Esophagus (tissue), 2 donors: ENCODE measurements around the gene GPX3. TPM values are rescaled to one million over a fixed set of nuclear protein-coding genes. Genes with fewer than 3 reads are reported as not detected.

Experiments used
- H3K27ac ChIP-seq, 2 donors: one replicate each; pipeline ENCODE4 v1.5.1; 2013; ENCODE audit warnings: low read depth in 2 of 2, mild to moderate bottlenecking in 2 of 2, inconsistent platforms in 1 of 2, low read length in 1 of 2, moderate library complexity in 1 of 2
- H3K27me3 ChIP-seq, 2 donors: one replicate each; pipeline ENCODE4 v1.6.1; 2013; ENCODE audit warnings: low read length in 2 of 2, control low read depth in 1 of 2, mild to moderate bottlenecking in 1 of 2; ENCODE audit not compliant: insufficient read depth in 2 of 2, control insufficient read depth in 1 of 2
- H3K36me3 ChIP-seq, 2 donors: one replicate each; pipeline ENCODE4 v1.6.1; 2013; ENCODE audit warnings: low read length in 1 of 2; ENCODE audit not compliant: control insufficient read depth in 2 of 2, insufficient read depth in 2 of 2
- H3K4me1 ChIP-seq, 2 donors: one replicate each; pipeline ENCODE4 v1.6.1; 2013; ENCODE audit warnings: low read length in 1 of 2; ENCODE audit not compliant: control insufficient read depth in 2 of 2, insufficient read depth in 2 of 2
- H3K4me3 ChIP-seq, 2 donors: one replicate each; pipeline ENCODE4 v1.5.1; 2013; ENCODE audit warnings: low read length in 2 of 2, mild to moderate bottlenecking in 2 of 2, low read depth in 1 of 2, moderate library complexity in 1 of 2
- H3K9me3 ChIP-seq, 2 donors: one replicate each; pipeline ENCODE4 v1.6.1; 2013; ENCODE audit warnings: mild to moderate bottlenecking in 2 of 2, low read depth in 1 of 2, low read length in 1 of 2, moderate library complexity in 1 of 2; ENCODE audit not compliant: control insufficient read depth in 2 of 2, insufficient read depth in 1 of 2
- WGBS, 2 donors: extraction: QIAGEN DNeasy Blood & Tissue Kit; methylation state at CpG; one replicate each; pipeline ENCODE4 v1.1.7; 2013; 5-methylcytosine and 5-hydroxymethylcytosine counted together
- polyA plus RNA-seq, 2 donors: library from polyadenylated mRNA; stranded (reverse); fragments of 200-250 nt; gene quantifications; one replicate each; pipeline ENCODE4 v1.2.3, GENCODE V29; 2013
- donor health status: healthy with polysubstance abuse.
- donor health status: Bipolar disorder and iron deficiency.

The GPX3 gene, protein sequence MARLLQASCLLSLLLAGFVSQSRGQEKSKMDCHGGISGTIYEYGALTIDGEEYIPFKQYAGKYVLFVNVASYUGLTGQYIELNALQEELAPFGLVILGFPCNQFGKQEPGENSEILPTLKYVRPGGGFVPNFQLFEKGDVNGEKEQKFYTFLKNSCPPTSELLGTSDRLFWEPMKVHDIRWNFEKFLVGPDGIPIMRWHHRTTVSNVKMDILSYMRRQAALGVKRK
- 100 to 1,000 TPM; 143 to 277 TPM for polyA plus RNA-seq

DNA sequence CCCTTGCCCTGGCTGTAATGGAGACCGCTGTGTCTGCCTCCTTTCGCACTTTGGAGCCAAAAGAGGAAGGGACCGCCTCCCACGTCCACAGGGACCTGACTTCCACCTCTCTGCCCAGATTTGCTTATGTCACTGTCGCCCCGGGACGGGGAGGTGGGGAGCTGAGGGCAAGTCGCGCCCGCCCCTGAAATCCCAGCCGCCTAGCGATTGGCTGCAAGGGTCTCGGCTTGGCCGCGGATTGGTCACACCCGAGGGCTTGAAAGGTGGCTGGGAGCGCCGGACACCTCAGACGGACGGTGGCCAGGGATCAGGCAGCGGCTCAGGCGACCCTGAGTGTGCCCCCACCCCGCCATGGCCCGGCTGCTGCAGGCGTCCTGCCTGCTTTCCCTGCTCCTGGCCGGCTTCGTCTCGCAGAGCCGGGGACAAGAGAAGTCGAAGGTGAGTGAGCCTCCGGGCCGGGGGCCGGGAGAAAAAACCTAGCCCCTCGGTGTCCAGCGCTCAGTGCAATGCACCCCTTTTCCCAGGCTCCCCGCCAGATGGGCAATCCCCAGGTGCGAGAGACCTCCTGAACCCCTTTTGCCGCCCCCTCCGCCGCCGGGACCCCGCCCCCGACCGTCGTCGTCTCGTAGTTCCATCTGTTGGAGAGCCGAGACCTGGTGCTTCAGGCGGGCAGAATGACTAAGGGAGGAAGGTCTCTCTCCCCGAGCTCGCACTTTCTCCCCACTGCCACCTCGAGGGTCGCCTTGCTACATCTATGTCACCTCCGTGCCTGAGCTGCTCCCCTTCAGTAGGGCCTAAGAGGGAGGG, at the start of gene GPX3:
GPX3 (plus strand) TSS at position 288 of the 807 bp plus-strand sequence; CDS start at position 352, 64 bp downstream.
- WGBS, 2 donors, result 3% methylated on average over 54 of the region's 54 CpGs
- H3K9me3 ChIP-seq, result no peaks in the 10 kb centered on the region

DNA sequence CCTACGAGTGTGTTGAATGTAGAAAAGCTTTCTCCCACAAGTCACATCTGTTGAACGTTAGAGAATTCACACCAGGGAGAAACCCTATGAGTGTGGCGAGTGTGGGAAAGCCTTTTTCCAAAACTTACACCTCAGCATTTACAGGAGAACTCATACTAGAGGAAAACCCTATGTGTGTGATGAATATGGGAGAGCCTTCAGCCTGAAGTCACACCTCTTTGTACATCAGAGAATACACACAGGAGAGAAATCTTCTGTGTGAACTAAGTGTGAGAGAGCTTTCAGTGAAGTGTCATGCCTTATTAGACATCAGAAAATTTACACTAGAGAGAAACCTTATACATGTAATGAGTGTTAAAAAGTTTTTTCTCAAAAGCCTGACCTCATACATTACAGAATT, 41.8 kb upstream of the GPX3 start:
- no peaks in the 10 kb centered on the region for H3K27me3 ChIP-seq
- no peaks in the 10 kb centered on the region for H3K4me1 ChIP-seq
- no peak overlapping the region for H3K4me3 ChIP-seq
- WGBS, 2 donors, result 63 to 67% methylated on average over 3 of the region's 3 CpGs
- H3K9me3 ChIP-seq, result no peaks in the 10 kb centered on the region
- no peak overlapping the region for H3K27ac ChIP-seq
- H3K36me3 ChIP-seq, result no peaks in the 10 kb centered on the region

More for the DNA sequence above, at the start of gene GPX3:
- Histone ChIP-seq H3K4me3 (peak within 1 kb of the TSS; percentile 60 to 61), H3K27ac (peak within 1 kb of the TSS; percentile 78 to 83), H3K27me3 (no peaks in the 10 kb centered on the region), H3K4me1 (peaks cover 2 to 31% of the 10 kb centered on the region in 2 donors), H3K36me3 (peaks cover 0 to 8% of the 10 kb centered on the region in 2 donors)

DNA sequence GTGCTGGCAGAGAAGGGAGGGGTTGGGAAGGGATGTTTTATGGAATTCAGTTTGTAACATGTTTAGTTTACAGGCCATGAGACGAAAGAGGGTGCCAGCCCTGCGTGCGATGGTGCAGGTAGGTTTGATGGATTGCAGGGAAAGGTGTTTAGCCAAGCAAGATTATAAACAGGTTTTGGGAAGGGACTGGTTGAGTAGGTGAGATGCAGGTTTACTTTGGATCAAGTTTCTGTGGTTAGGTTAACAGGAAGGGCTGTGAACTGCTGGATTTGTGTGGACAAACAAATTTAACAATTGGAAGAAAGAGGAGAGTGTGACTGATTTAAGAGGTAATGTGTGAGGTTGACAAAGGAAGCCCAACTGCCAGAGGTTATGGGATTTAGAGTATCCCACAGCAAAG, 32.6 kb upstream of the GPX3 start:
- Histone ChIP-seq H3K4me3 (no peak overlapping the region), H3K9me3 (no peaks in the 10 kb centered on the region), H3K36me3 (peaks cover 0 to 2% of the 10 kb centered on the region in 2 donors), H3K4me1 (no peaks in the 10 kb centered on the region), H3K27ac (no peak overlapping the region), H3K27me3 (no peaks in the 10 kb centered on the region)
- WGBS, 2 donors, result 42 to 51% methylated on average over 3 of the region's 3 CpGs

DNA sequence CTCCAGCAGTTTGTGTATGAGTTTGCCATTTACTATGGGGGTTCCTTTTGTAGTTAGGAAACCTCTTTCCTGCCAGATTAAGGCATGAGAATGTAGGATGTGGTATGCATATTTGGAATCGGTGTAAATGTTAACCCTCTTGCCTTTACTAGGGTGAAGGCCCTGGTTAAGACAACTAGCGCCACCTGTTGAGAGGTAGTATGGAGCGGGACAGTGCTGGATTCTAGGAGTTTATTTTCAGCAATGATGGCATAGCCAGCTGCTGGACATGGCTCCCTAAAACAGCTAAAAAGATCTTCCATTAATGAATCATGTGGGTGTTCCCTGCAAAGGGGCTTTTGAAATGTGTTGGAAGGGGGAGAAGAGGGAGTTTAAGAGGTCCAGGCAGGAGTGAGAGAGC, 30.7 kb upstream of the GPX3 start:
- no peaks in the 10 kb centered on the region for H3K4me1 ChIP-seq
- no peak overlapping the region for H3K4me3 ChIP-seq
- H3K27ac ChIP-seq, result no peak overlapping the region
- no peaks in the 10 kb centered on the region for H3K27me3 ChIP-seq
- H3K36me3 ChIP-seq, result peaks cover 0 to 2% of the 10 kb centered on the region in 2 donors
- H3K9me3 ChIP-seq, result no peaks in the 10 kb centered on the region
- WGBS, 2 donors, result 75 to 76% methylated on average over 3 of the region's 3 CpGs

DNA sequence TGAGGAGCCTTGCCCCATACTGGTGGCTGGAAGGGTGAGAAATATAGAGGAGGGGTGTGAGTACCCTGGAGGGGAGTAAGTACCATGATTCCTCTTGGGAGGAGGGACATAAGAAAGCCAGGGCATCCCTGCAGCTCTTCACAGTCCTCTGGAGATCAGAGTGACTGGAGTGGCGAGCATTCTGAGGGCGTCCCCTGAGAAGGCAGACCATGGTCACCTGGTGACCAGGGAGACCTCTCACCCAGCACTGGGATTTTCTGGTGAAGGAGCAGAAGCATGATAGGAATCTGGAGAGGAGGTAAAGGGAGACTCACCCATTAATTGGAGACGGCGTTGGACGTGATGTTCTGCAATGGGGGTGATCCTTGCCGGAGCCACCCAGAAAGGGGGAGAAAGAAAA, 27.7 kb upstream of the GPX3 start:
- no peak overlapping the region for H3K4me3 ChIP-seq

DNA sequence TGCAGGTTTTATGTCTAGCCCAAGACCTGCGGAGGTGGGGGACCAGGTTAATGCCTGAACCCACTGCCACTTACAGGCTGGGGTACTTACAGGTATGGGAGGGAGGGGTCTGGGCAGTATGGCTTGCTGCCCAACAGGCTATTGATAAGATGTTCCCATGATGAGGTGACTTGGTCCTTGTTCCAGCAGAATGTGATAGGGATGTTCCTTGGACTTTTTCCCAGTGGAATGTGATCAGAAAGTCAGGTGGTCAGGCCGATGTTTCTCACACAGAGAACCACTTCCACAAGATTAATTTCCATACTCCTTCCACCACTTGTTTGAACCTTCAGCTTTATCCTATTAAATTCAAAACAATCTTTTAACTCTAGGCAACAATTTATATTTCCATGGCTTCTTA, 27.0 kb upstream of the GPX3 start:
- H3K27ac ChIP-seq, result no peak overlapping the region
- no peak overlapping the region for H3K4me3 ChIP-seq
- no peaks in the 10 kb centered on the region for H3K9me3 ChIP-seq
- H3K4me1 ChIP-seq, result no peaks in the 10 kb centered on the region
- WGBS, 2 donors, result 96 to 97% methylated on average over 2 of the region's 2 CpGs
- H3K27me3 ChIP-seq, result no peaks in the 10 kb centered on the region
- H3K36me3 ChIP-seq, result peaks cover 0 to 2% of the 10 kb centered on the region in 2 donors

More for the DNA sequence above, 27.7 kb upstream of the GPX3 start:
- no peaks in the 10 kb centered on the region for H3K27me3 ChIP-seq
- H3K4me1 ChIP-seq, result no peaks in the 10 kb centered on the region
- H3K27ac ChIP-seq, result no peak overlapping the region
- no peaks in the 10 kb centered on the region for H3K9me3 ChIP-seq
- WGBS, 2 donors, result 94 to 96% methylated on average over 6 of the region's 6 CpGs
- H3K36me3 ChIP-seq, result peaks cover 0 to 2% of the 10 kb centered on the region in 2 donors

DNA sequence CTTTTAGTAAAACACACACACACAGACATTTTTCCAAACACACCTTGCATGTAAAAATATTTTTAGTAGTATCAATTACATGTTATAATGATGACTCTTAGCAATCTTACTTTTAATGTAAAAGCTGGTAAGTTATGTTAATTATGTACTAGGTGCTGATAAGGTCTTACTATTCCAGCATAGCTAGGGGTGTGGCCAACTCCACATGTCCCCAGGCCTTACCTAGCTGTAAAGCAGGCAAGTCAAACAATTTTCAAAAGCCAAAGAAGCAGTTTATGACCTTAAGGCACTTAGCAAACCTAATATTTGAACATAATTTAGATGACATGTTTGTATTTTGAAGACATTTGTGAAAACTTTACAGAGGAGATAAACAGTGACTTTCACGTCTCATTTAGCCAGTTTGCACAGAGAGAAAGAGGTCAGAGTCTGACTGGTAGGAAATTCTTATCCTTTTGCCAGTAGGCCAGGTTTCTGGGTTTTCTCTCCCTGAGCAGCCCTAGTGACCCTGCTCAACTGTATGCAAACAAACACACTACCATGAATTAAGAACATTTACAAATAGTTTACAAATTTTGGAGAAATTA, 26.5 kb upstream of the GPX3 start:
- Histone ChIP-seq H3K27me3 (no peaks in the 10 kb centered on the region), H3K4me1 (no peaks in the 10 kb centered on the region), H3K27ac (no peak overlapping the region), H3K4me3 (no peak overlapping the region), H3K36me3 (peaks cover 0 to 2% of the 10 kb centered on the region in 2 donors), H3K9me3 (no peaks in the 10 kb centered on the region)
- WGBS, 2 donors, result 57 to 69% methylated on average over 1 of the region's 1 CpG

DNA sequence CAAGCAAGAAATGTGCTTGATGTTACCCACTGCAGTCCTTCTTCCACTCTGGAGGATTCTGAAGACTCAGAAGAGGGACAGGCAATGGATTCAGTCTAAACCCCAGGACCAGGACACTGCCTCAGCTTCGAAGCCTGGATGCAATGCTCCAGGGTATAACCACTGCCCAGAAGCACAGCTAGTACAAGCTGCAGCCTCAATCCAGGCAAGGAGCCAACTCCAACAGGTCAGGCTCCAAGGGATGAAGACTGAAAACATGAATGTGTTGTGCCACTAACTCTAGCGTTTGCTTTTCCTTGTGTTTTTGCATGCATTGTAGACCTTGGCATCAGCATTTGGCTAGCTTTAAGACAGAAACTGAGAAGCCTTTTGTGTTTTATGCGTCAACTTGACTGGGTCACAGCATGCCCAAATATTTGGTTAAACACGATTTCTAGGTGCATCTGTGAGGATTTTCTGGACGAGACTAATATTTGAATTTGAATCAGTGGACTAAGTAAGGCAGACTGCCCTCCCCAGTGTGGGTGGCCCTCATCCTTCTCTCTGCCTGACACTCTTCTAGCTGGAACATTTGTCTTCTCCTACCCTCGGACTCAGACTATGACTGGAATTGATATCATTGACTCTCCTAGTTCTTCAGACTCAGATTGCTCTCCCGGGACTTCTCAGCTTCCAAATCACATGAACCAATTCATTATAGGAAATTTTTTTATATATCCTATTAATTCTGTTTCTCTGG, 20.5 kb upstream of the GPX3 start:
- Histone ChIP-seq H3K27ac (peak overlapping the region in 1 of 2 donors; percentile 59), H3K36me3 (no peaks in the 10 kb centered on the region), H3K4me1 (no peaks in the 10 kb centered on the region), H3K4me3 (no peak overlapping the region), H3K27me3 (no peaks in the 10 kb centered on the region), H3K9me3 (no peaks in the 10 kb centered on the region)
- WGBS, 2 donors, result 24 to 32% methylated on average over 7 of the region's 7 CpGs

DNA sequence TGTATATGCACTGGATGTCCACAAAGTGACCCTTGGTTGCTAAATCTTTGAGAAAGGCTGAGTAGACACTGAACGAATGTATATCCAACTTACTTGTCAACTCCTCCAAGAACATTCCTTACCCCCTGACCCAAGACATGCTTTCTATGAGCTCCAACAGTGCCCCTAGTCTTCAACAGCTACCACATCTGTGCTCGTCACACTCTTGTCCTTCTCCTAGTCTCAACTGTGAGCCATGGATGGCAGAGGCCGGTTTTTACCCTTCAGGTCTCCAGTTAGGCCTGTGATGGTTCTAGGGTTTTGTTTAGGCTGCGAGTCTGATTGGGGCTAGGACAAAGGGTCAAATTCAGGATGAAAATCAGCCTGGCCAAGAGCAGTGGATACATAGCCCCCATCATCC, 19.0 kb upstream of the GPX3 start:
- Histone ChIP-seq H3K4me3 (no peak overlapping the region), H3K27me3 (no peaks in the 10 kb centered on the region), H3K36me3 (no peaks in the 10 kb centered on the region), H3K27ac (no peak overlapping the region), H3K4me1 (no peaks in the 10 kb centered on the region), H3K9me3 (no peaks in the 10 kb centered on the region)
- WGBS, 2 donors, result 88 to 91% methylated on average over 4 of the region's 4 CpGs
